Daoy (cell line): ENCODE measurements around the gene USP16. TPM values are rescaled to one million over a fixed set of nuclear protein-coding genes. Genes with fewer than 3 reads are reported as not detected.

Experiments used
- DNase-seq: peaks from one replicate; pipeline ENCODE4 v3.0.0-alpha.2; 2015; ENCODE audit warnings: low read depth
- total RNA-seq: library from RNA; depleted of rRNA; stranded (reverse); fragments of >200 nt; shearing (Covaris generic); gene quantifications from 2 replicates; pipeline ENCODE4 v1.2.3, GENCODE V29; 2014; rRNA removed

USP16 gene
- total RNA-seq, 1 experiment from 2014 or later: 67.2 TPM

GRCh38 chr21:29082046-29082815 lies 57.8 kb downstream of the USP16 start:
- DNase-seq: no peak

GRCh38 chr21:29083306-29083705 lies 58.8 kb downstream of the USP16 start:
- no peak for DNase-seq

- DNase-seq: no peak
Measured at GRCh38 chr21:29084372-29084771, 59.9 kb downstream of the USP16 start.

- DNase-seq: no peak
Measured at GRCh38 chr21:29085106-29085752, 60.8 kb downstream of the USP16 start.

- peak; percentile 36 for DNase-seq
Measured at GRCh38 chr21:29091033-29091432, 66.6 kb downstream of the USP16 start.

- DNase-seq: peak; percentile 41
Measured at GRCh38 chr21:29092102-29092959, 67.9 kb downstream of the USP16 start.

GRCh38 chr21:29096218-29097015 lies 71.9 kb downstream of the USP16 start:
- no peak for DNase-seq

GRCh38 chr21:29098156-29098555 lies 73.7 kb downstream of the USP16 start:
- no peak for DNase-seq

GRCh38 chr21:29102791-29103257 lies 78.4 kb downstream of the USP16 start:
- DNase-seq: no peak

Other genes with a start within 250 kb of the USP16 start
- gene LTN1, start 31.8 kb upstream of the USP16 start, total RNA-seq: 32.3 and 34.4 TPM in 2 replicates
- gene RWDD2B, start 5.3 kb upstream of the USP16 start, total RNA-seq: 24.1 and 27.1 TPM in 2 replicates
- 487 and 555 TPM in 2 replicates for gene CCT8, start 49.0 kb downstream of the USP16 start, total RNA-seq
- 22.6 and 35.8 TPM in 2 replicates for gene MAP3K7CL, start 106.0 kb downstream of the USP16 start, total RNA-seq